ENCODE data around the gene CAMK1D.

CAMK1D gene

GRCh38 chr10:12510501-12510941, 161.2 kb downstream of the CAMK1D start:
- peak; percentile 31 for DNase-seq (ENCODE audit: low read depth, low spot score)
- in situ Hi-C loops (cut with HindIII; ENCODE audit: low sequenced_read_pairs), result no loop called here
- TF ChIP-seq CTCF (IDR thresholded peaks at IDR 0.05; ENCODE audit: low read depth, low read length), result no peak
- H3K4me3 ChIP-seq (ENCODE audit: low read depth, low read length), result no peak overlapping the region

DNA sequence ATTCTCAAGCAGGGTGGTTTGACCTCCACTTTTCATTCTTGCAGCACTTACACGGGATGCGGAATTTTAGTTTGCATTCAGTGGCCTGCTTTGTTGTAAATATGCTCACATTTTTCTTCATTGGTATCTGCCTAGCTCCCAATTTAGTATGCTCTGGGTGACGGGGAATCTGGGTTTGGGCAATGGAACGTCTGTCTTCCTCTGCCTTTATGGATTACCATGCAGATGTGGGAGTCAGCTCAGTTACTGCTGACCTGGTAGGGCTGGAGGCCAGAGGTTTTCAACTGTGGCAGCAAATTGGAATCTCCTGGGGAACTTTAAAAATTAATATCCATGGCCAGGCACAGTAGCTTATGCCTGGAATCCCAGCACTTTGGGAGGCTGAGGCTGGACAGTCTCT, 161.6 kb downstream of the CAMK1D start:
- in situ Hi-C loops (cut with HindIII; ENCODE audit: low sequenced_read_pairs), result no loop called here
- TF ChIP-seq CTCF (IDR thresholded peaks at IDR 0.05; ENCODE audit: low read depth, low read length), result no peak
- no peak for DNase-seq (ENCODE audit: low read depth, low spot score)
- H3K4me3 ChIP-seq (ENCODE audit: low read depth, low read length), result no peak overlapping the region

DNA sequence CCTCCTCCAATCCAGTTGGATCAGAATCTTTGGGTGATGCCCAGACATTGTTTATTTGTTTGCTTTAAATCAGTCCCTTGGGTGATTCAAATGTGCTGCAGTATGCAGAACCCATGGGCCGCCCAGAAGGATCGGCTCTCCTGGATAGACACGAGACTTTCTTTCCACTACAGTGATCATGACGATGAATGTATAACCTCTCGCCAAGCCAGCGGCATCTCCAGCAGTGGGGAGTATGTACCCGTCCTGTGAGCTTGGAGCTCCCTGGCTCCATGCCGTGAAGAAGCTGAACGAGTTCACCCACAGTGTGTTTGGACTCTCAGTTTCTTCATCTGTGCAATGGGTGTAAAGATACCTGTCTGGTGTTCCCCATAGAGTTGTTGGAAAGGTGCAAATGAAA, 162.3 kb downstream of the CAMK1D start:
- TF ChIP-seq CTCF (IDR thresholded peaks at IDR 0.05; ENCODE audit: low read depth, low read length), result no peak
- DNase-seq (ENCODE audit: low read depth, low spot score), result no peak
- in situ Hi-C loops (cut with HindIII; ENCODE audit: low sequenced_read_pairs), result no loop called here
- H3K4me3 ChIP-seq (ENCODE audit: low read depth, low read length), result no peak overlapping the region

- DNase-seq (ENCODE audit: low read depth, low spot score), result no peak
- H3K4me3 ChIP-seq (ENCODE audit: low read depth, low read length), result no peak overlapping the region
- TF ChIP-seq CTCF (IDR thresholded peaks at IDR 0.05; ENCODE audit: low read depth, low read length), result no peak
- in situ Hi-C loops (cut with HindIII; ENCODE audit: low sequenced_read_pairs), result no loop called here
Measured at GRCh38 chr10:12512332-12513002, 163.1 kb downstream of the CAMK1D start.

DNA sequence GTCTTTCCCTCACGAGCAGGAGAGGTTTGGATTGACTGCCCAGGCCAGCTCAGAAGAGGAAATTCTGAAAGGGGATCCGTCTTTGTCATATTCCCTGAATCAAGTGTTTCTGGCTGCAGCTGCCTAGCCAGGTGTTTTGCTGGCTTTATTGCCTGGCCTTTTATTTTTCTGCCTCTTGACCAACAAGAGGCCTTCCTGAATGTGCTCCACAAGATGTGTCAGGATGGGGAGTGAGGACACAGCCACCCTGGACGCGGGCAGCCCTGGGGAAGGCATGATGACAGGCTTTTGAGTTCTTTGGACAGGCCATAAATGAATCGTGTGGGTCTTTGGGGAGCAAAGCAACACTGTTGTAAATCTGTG, 163.6 kb downstream of the CAMK1D start:
- no peak for TF ChIP-seq CTCF (IDR thresholded peaks at IDR 0.05; ENCODE audit: low read depth, low read length)
- no peak overlapping the region for H3K4me3 ChIP-seq (ENCODE audit: low read depth, low read length)
- in situ Hi-C loops (cut with HindIII; ENCODE audit: low sequenced_read_pairs), result no loop called here
- DNase-seq (ENCODE audit: low read depth, low spot score), result no peak

GRCh38 chr10:12513775-12514673, 164.7 kb downstream of the CAMK1D start:
- TF ChIP-seq CTCF (IDR thresholded peaks at IDR 0.05; ENCODE audit: low read depth, low read length), result no peak
- in situ Hi-C loops (cut with HindIII; ENCODE audit: low sequenced_read_pairs), result no loop called here
- no peak for DNase-seq (ENCODE audit: low read depth, low spot score)
- no peak overlapping the region for H3K4me3 ChIP-seq (ENCODE audit: low read depth, low read length)

All from astrocyte of the spinal cord (primary cell).